Stomach (tissue), 4 donors: ENCODE measurements around the gene ABR.
"Not testable (repeated sequence)": the region's sequence is repeated elsewhere in the genome, so short reads cannot be mapped to it uniquely, and the experiment has no call there.

Source experiments
- CTCF ChIP-seq, 7 experiments: fragments of 450-650 bp in 4 of 7; fragments of 200-600 bp in 3 of 7; sonication (generic) in 3 of 7; IDR thresholded peaks; one replicate each; pipeline ENCODE4 v1.5.1; 2016 to 2019; ENCODE audit warnings: antibody characterized with exemption in 7 of 7, control low read depth in 2 of 7, mild to moderate bottlenecking in 1 of 7
- EP300 ChIP-seq: sonication (generic); formaldehyde crosslinking; IDR thresholded peaks from one replicate; pipeline ENCODE4 v1.6.1; 2017; ENCODE audit warnings: antibody characterized with exemption
- POLR2A ChIP-seq, 4 donors: fragments of 450-650 bp; IDR thresholded peaks; one replicate each; pipeline ENCODE4 v1.6.1; 2016; ENCODE audit warnings: antibody characterized with exemption in 4 of 4, control low read depth in 2 of 4, mild to moderate bottlenecking in 1 of 4, moderate library complexity in 1 of 4
- POLR2AphosphoS5 ChIP-seq, 3 donors: sonication (generic); formaldehyde crosslinking; IDR thresholded peaks; one replicate each; pipeline ENCODE4 v1.6.1; 2016; ENCODE audit warnings: antibody characterized with exemption in 3 of 3

- not testable (repeated sequence) for TF ChIP-seq CTCF (IDR thresholded peaks at IDR 0.05); EP300; POLR2A (IDR thresholded peaks at IDR 0.05); POLR2AphosphoS5 (IDR thresholded peaks at IDR 0.05)
Measured at GRCh38 chr17:1121442-1121817, 58.4 kb downstream of the ABR start.
